PC-3 (cell line): ENCODE measurements around the gene MTHFD1L. TPM values are rescaled to one million over a fixed set of nuclear protein-coding genes. Genes with fewer than 3 reads are reported as not detected.
"Not testable (repeated sequence)": the region's sequence is repeated elsewhere in the genome, so short reads cannot be mapped to it uniquely, and the experiment has no call there.

Experiments
- ATAC-seq: fragments of 200-7000 bp; cut with Tn5 transposase; 2 replicates; pipeline ENCODE4 v1.9.1; 2020; ENCODE audit warnings: mild to moderate bottlenecking, moderate library complexity
- BruUV-seq: library from RNA; stranded (reverse); fragments of 400-500 nt; replicated peaks from 2 replicates; lab custom pipeline; 2021; lab: Mats Ljungman, UMichigan
- CTCF ChIA-PET: fragments of 300-600 bp; sonication (Branson Sonifier 250); formaldehyde crosslinking; loops from one replicate; lab custom pipeline; 2022; ENCODE audit warnings: antibody characterized with exemption; lab: Charles Lee
- POLR2A ChIA-PET: fragments of 300-600 bp; sonication (Branson Sonifier 250); formaldehyde crosslinking; loops from one replicate; lab custom pipeline; 2022; ENCODE audit warnings: antibody characterized with exemption; ENCODE audit not compliant: unreplicated experiment; lab: Charles Lee
- DNase-seq: peaks from one replicate; pipeline ENCODE4 v3.0.0-alpha.2; 2015
- H2AFZ ChIP-seq: fragments of 300-600 bp; sonication (generic); 2 replicates; pipeline ENCODE4 v1.6.0; 2016; ENCODE audit warnings: antibody characterized with exemption, low read length
- H3F3A ChIP-seq: fragments of 300-600 bp; sonication (generic); one replicate; pipeline ENCODE4 v1.6.0; 2017; ENCODE audit warnings: antibody characterized with exemption, low read length, control low read depth, mild to moderate bottlenecking; ENCODE audit not compliant: unreplicated experiment
- H3K27ac ChIP-seq: fragments of 300-600 bp; sonication (generic); 2 replicates; pipeline ENCODE4 v1.5.1; 2016; ENCODE audit warnings: mild to moderate bottlenecking, low read length
- H3K27me3 ChIP-seq: fragments of 300-600 bp; sonication (generic); 2 replicates; pipeline ENCODE4 v1.6.1; 2016; ENCODE audit warnings: low read length, mixed read lengths
- H3K36me3 ChIP-seq: fragments of 300-600 bp; sonication (generic); 2 replicates; pipeline ENCODE4 v1.6.1; 2016; ENCODE audit warnings: low read depth, mixed run types, low read length, mixed read lengths
- H3K4me1 ChIP-seq: fragments of 300-600 bp; sonication (generic); 2 replicates; pipeline ENCODE4 v1.5.1; 2016; ENCODE audit warnings: low read length; ENCODE audit not compliant: insufficient read depth
- H3K4me2 ChIP-seq: fragments of 300-600 bp; sonication (generic); 2 replicates; pipeline ENCODE4 v1.6.0; 2016; ENCODE audit warnings: low read length
- H3K4me3 ChIP-seq: fragments of 300-600 bp; sonication (generic); 2 replicates; pipeline ENCODE4 v1.5.1; 2016; ENCODE audit warnings: mild to moderate bottlenecking, low read length, mixed read lengths
- H3K79me2 ChIP-seq: fragments of 300-600 bp; sonication (generic); 2 replicates; pipeline ENCODE4 v1.6.1; 2017; ENCODE audit warnings: low read length, mixed read lengths
- H3K9ac ChIP-seq: fragments of 300-600 bp; sonication (generic); 2 replicates; pipeline ENCODE4 v1.6.0; 2016; ENCODE audit warnings: mild to moderate bottlenecking, low read length
- H3K9me2 ChIP-seq: fragments of 300-600 bp; sonication (generic); replicated peaks from 2 replicates; pipeline ENCODE4 v1.6.1; 2016; ENCODE audit warnings: mixed run types, low read length, mixed read lengths
- H3K9me3 ChIP-seq: fragments of 300-600 bp; sonication (generic); 2 replicates; pipeline ENCODE4 v1.6.1; 2016; ENCODE audit warnings: low read length, mixed read lengths
- H4K20me1 ChIP-seq: fragments of 300-600 bp; sonication (generic); 2 replicates; pipeline ENCODE4 v1.6.1; 2016; ENCODE audit warnings: low read length, mixed read lengths
- EZH2 ChIP-seq: fragments of 300-600 bp; sonication (generic); IDR thresholded peaks from one replicate; pipeline ENCODE4 v1.6.1; 2017; ENCODE audit warnings: antibody characterized with exemption, mild to moderate bottlenecking, low read length; ENCODE audit not compliant: unreplicated experiment
- EZH2phosphoT487 ChIP-seq: fragments of 300-600 bp; sonication (generic); IDR thresholded peaks from 2 replicates; pipeline ENCODE4 v1.6.1; 2018; ENCODE audit warnings: mild to moderate bottlenecking, antibody characterized with exemption, low read length, borderline replicate concordance
- intact Hi-C: fragments of 100-400 bp; cut with micrococcal nuclease; formaldehyde crosslinking; loops from 2 replicates; pipeline ENCODE4 v1.9.0; 2023
- total RNA-seq: library from RNA; depleted of rRNA; stranded (reverse); fragments of >200 nt; gene quantifications from 2 replicates; pipeline ENCODE4 v1.2.3, GENCODE V29; 2014
- TF ChIP-seq, protein P1 (sequence below): fragments of 300-600 bp; sonication (generic); conservative IDR thresholded peaks from 2 replicates; pipeline ENCODE4 v1.5.1; 2017; ENCODE audit warnings: antibody characterized with exemption, low read depth, mild to moderate bottlenecking, low read length

MTHFD1L gene
- total RNA-seq, 1 experiment from 2014 or later = 11.9 TPM

DNA sequence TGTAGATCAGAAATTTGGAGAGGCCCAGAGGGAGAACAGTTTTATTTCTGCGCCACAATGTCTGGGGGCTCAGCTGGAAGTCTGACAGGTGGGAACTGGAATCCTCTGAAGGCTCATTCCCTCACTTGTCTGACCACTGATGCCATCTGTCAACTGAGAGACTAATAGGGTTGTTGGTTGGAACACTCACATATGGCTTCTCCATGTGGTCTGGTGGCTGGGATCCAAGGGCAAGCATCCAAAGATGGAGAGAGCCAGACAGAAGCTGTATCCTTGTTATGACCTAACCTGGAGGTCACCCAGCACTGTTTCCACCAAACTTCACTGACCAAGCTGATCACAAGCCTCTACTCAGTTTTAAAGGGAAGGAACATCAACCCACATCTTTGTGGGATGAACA, 256.4 kb downstream of the MTHFD1L start:
- intact Hi-C loops = no loop called here
- Histone ChIP-seq H2AFZ (no peak overlapping the region), H3K36me3 (no peaks in the 10 kb centered on the region), H3K9me2 (no peaks in the 10 kb centered on the region), H3K9ac (no peak overlapping the region), H3K4me2 (no peak overlapping the region), H4K20me1 (no peaks in the 10 kb centered on the region), H3K27me3 (no peaks in the 10 kb centered on the region), H3K4me3 (no peak overlapping the region), H3K9me3 (no peaks in the 10 kb centered on the region), H3K4me1 (peaks cover 21% of the 10 kb centered on the region), H3K79me2 (no peaks in the 10 kb centered on the region), H3K27ac (no peak overlapping the region), H3F3A (no peaks in the 10 kb centered on the region)
- POLR2A ChIA-PET = no interaction called here
- ATAC-seq (no peak), DNase-seq (no peak)
- BruUV-seq = no TSS peak
- CTCF ChIA-PET = no interaction called here
- TF ChIP-seq, protein P1, sequence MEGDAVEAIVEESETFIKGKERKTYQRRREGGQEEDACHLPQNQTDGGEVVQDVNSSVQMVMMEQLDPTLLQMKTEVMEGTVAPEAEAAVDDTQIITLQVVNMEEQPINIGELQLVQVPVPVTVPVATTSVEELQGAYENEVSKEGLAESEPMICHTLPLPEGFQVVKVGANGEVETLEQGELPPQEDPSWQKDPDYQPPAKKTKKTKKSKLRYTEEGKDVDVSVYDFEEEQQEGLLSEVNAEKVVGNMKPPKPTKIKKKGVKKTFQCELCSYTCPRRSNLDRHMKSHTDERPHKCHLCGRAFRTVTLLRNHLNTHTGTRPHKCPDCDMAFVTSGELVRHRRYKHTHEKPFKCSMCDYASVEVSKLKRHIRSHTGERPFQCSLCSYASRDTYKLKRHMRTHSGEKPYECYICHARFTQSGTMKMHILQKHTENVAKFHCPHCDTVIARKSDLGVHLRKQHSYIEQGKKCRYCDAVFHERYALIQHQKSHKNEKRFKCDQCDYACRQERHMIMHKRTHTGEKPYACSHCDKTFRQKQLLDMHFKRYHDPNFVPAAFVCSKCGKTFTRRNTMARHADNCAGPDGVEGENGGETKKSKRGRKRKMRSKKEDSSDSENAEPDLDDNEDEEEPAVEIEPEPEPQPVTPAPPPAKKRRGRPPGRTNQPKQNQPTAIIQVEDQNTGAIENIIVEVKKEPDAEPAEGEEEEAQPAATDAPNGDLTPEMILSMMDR = no peak
- TF ChIP-seq EZH2 (no peak), EZH2phosphoT487 (no peak)

- H3K36me3 ChIP-seq, H3K4me3 ChIP-seq, H3K79me2 ChIP-seq, BruUV-seq, intact Hi-C loops, H3K27me3 ChIP-seq, H3K9me3 ChIP-seq, H2AFZ ChIP-seq, H3K4me2 ChIP-seq, H3K9ac ChIP-seq, POLR2A ChIA-PET, H3K9me2 ChIP-seq, H3F3A ChIP-seq, CTCF ChIA-PET, H4K20me1 ChIP-seq: not testable (repeated sequence)
- DNase-seq (peak; percentile 67), ATAC-seq (peak; percentile 47)
- Histone ChIP-seq H3K27ac (0 out of 2 replicates have a peak overlapping the region, but pooled peaks have one; percentile 36), H3K4me1 (peaks cover 26% of the 10 kb centered on the region)
Measured at GRCh38 chr6:151123641-151124040, 258.1 kb downstream of the MTHFD1L start.

DNA sequence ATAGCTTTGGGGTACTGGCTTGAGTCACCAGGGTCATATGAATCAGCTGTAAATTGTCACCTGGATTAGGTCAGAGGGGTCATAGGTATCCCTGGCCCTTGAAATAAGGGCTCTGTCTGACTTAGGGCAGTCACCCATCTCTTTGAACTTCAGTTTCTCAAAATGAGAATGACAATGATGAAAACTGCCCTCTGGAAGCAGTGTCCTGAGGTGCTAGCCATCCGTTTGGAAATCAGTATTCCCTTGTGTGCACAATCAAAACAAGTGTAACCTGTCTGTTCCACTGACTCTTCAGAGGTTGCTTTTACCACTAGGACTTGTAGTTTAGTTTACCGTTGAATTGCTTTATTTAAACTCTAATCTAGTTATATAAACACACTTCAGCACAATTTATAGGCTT, 259.7 kb downstream of the MTHFD1L start:
- not testable (repeated sequence) for BruUV-seq

GRCh38 chr6:151125651-151126416, 260.3 kb downstream of the MTHFD1L start:
- ATAC-seq (peak; percentile 52), DNase-seq (peak; percentile 55)
- Histone ChIP-seq H3K9ac (peak overlapping the region; percentile 56), H3K27ac (peak overlapping the region; percentile 88), H3K4me2 (peak overlapping the region; percentile 67), H2AFZ (peak overlapping the region; percentile 18; the same call in 1 of the 2 replicates), H3K4me1 (peaks cover 26% of the 10 kb centered on the region)
- intact Hi-C loops, CTCF ChIA-PET, POLR2A ChIA-PET, H3K9me2 ChIP-seq, H3K36me3 ChIP-seq, BruUV-seq, H3K79me2 ChIP-seq, H3K4me3 ChIP-seq, H3K9me3 ChIP-seq, H4K20me1 ChIP-seq, H3K27me3 ChIP-seq, H3F3A ChIP-seq: not testable (repeated sequence)

More for the DNA sequence above, 259.7 kb downstream of the MTHFD1L start:
- H3K4me3 ChIP-seq, H3K79me2 ChIP-seq, H3K9me2 ChIP-seq, H3K9me3 ChIP-seq, POLR2A ChIA-PET, H2AFZ ChIP-seq, DNase-seq, H3K36me3 ChIP-seq, H4K20me1 ChIP-seq, intact Hi-C loops, H3K27me3 ChIP-seq, H3F3A ChIP-seq, CTCF ChIA-PET: not testable (repeated sequence)
- H3K27ac ChIP-seq = peak overlapping the region; percentile 88
- peak; percentile 23 for ATAC-seq
- H3K4me2 ChIP-seq = peak overlapping the region; percentile 67; the same call in 1 of the 2 replicates
- peaks cover 26% of the 10 kb centered on the region for H3K4me1 ChIP-seq
- peak overlapping the region; percentile 51 for H3K9ac ChIP-seq

DNA sequence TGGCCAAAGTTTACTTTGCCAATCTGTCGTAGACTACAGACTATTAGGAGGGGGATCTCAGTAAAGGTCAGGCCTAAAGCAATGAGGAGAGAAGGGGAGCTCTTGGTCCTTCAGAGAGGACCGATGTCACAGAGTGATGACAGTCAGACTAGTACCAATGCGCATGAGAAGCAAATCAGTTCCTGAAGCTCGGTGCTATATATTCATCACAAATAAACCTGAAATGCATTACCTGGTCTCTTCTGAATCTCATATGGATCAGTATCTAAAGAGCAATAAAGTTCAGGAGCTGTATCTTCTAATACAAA, 260.9 kb downstream of the MTHFD1L start:
- Histone ChIP-seq H3K4me1 (peaks cover 26% of the 10 kb centered on the region), H3K27ac (peak overlapping the region; percentile 88), H3K9ac (peak overlapping the region; percentile 56)
- H3K79me2 ChIP-seq, H3K9me2 ChIP-seq, H3F3A ChIP-seq, DNase-seq, POLR2A ChIA-PET, H3K9me3 ChIP-seq, CTCF ChIA-PET, ATAC-seq, H3K36me3 ChIP-seq, H4K20me1 ChIP-seq, H3K27me3 ChIP-seq, H2AFZ ChIP-seq, BruUV-seq, intact Hi-C loops, H3K4me2 ChIP-seq, H3K4me3 ChIP-seq: not testable (repeated sequence)
